Activated T-cell treated with anti-CD3 and anti-CD28 coated beads for 1 hour (primary cell): ENCODE data around the gene VSIG4.

ENCODE experiments used
- DNase-seq: peaks from one replicate; pipeline ENCODE4 v3.0.0-alpha.2; 2020; ENCODE audit warnings: low read depth

Gene VSIG4

GRCh38 chrX:66024092-66024467 is 15.8 kb downstream of the VSIG4 start:
- DNase-seq: no peak

GRCh38 chrX:66023385-66024091 is 16.3 kb downstream of the VSIG4 start:
- no peak for DNase-seq

- no peak for DNase-seq
These were observed 17.1 kb downstream of the VSIG4 start for GRCh38 chrX:66022632-66023384.

- no peak for DNase-seq
These were observed 17.9 kb downstream of the VSIG4 start for GRCh38 chrX:66021765-66022631.

GRCh38 chrX:66021401-66021764 is 18.5 kb downstream of the VSIG4 start:
- DNase-seq: no peak

- no peak for DNase-seq
These were observed 19.1 kb downstream of the VSIG4 start for GRCh38 chrX:66020631-66021334.

GRCh38 chrX:66019974-66020373 is 19.9 kb downstream of the VSIG4 start:
- no peak for DNase-seq

GRCh38 chrX:66019310-66019652 is 20.6 kb downstream of the VSIG4 start:
- DNase-seq: no peak

- DNase-seq: no peak
These were observed 21.1 kb downstream of the VSIG4 start for GRCh38 chrX:66018585-66019309.

GRCh38 chrX:66017659-66018170 is 22.2 kb downstream of the VSIG4 start:
- DNase-seq: no peak

- DNase-seq: no peak
These were observed 22.8 kb downstream of the VSIG4 start for GRCh38 chrX:66016905-66017658.

GRCh38 chrX:66015900-66016689 is 23.8 kb downstream of the VSIG4 start:
- DNase-seq: no peak

- no peak for DNase-seq
These were observed 24.6 kb downstream of the VSIG4 start for GRCh38 chrX:66015152-66015831.

GRCh38 chrX:66014556-66014955 is 25.3 kb downstream of the VSIG4 start:
- DNase-seq: no peak

GRCh38 chrX:66014084-66014483 is 25.8 kb downstream of the VSIG4 start:
- DNase-seq: no peak

- no peak for DNase-seq
These were observed 26.6 kb downstream of the VSIG4 start for GRCh38 chrX:66013194-66013816.

- DNase-seq: no peak
These were observed 27.8 kb downstream of the VSIG4 start for GRCh38 chrX:66012094-66012534.

- DNase-seq: no peak
These were observed 30.5 kb downstream of the VSIG4 start for GRCh38 chrX:66009231-66009845.
